Measurements from ENCODE around the gene ANKRD34B.
A peak's percentile ranks its signal among the peaks of the same experiment; 100 is the strongest.

Gene ANKRD34B

DNA sequence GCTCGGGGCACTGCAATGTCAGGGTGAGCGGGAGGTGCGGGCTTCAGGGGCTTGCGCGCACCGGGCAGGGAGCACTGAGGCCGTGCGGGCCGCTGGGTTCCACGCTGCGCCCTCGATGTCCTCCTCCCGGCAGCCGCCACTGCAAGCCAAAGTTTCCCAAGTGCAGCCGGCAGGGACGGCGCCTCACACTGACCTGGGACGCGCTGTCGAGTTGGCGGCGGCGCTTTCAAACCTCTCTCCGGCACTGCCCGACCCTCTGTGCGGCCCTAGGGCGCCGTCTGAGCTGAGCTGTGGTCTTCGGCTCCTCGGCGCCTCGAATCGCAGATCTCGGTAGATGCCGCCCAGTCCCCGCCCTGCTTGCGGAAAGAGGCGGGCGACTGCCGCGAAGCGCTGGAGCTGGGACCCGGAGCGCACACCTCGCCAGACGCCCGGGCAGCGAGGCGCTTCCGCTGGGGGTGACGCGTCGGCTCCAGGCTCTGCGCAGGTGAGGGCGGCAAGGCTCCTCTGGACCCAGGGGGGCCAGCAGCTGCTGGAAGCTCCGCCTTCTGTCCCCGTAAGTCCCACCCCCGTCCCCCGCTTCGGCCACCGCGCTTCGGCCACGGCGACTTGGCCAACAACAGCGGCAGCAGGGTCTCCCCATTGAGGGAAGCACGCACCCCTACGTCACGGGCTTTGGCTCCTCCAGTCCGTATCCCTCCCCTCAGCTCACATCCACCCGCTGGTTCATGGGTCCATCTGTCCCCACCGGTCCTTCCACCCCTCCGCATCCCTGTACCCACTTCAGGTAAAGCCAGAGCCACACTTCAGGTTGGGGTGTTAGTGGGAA is at the start of gene ANKRD34B:
Gene ANKRD34B (minus strand): TSS at position 320 of the 826 bp plus-strand sequence. CDS start 10,261 bp downstream, outside the sequence.
- Histone ChIP-seq H3K4me1 (ENCODE audit: insufficient read depth, low read length) (peaks cover 5% of the 10 kb centered on the region), H3K27me3 (ENCODE audit: insufficient read depth, low read length) (peaks cover 24% of the 10 kb centered on the region), H2AFZ (ENCODE audit: low read depth, low read length) (peak within 1 kb of the TSS; percentile 84), H3K36me3 (ENCODE audit: insufficient read depth, low read length) (no peaks in the 10 kb centered on the region), H3K9me3 (ENCODE audit: low read length) (peaks cover 3% of the 10 kb centered on the region), H3K4me3 (ENCODE audit: low read length) (peak within 1 kb of the TSS; percentile 42)

DNA sequence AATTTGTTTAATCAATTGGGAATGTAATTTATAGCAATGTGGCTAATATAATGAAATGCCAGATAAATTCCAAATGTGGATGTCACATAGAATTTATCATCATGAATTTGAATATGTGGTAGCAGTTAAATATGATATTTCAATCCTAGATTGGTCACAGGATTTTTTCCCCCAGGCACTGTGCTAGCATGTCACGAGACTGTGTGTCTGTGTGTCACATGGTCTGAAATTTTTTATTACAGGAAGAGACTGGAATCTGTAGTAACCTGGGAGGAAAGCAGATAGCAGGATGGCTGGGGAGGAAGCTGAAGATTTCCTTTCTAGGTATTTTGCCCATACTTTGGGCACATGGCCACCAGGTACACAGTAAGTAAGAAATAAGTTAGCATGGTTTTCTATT is 49.0 kb upstream of the ANKRD34B start:
- no peaks in the 10 kb centered on the region for H3K9me3 ChIP-seq (ENCODE audit: low read length)
- peaks cover 32% of the 10 kb centered on the region for H3K4me1 ChIP-seq (ENCODE audit: insufficient read depth, low read length)
- H2AFZ ChIP-seq (ENCODE audit: low read depth, low read length), result no peak overlapping the region
- no peaks in the 10 kb centered on the region for H3K27me3 ChIP-seq (ENCODE audit: insufficient read depth, low read length)
- no peak overlapping the region for H3K4me3 ChIP-seq (ENCODE audit: low read length)
- H3K36me3 ChIP-seq (ENCODE audit: insufficient read depth, low read length), result no peaks in the 10 kb centered on the region

DNA sequence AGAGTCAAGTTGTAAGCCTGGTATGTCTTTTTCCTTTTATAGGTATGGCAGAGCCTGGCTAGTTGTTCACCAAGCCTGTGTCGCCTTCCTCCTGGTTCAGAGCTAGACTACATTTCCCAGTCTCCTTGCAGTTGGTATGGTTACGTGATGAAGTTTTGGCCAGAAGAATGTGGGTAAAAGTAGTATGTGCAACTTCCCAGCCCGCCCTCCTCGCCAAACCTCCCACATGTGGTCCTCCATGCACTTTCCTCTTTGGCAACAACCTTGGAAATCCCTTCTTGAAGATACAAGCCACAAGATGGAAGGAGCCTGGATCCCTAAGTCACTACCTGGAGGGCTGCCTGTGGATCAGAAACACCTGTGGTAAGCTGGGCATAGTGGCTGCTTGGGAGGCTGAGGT is 48.4 kb upstream of the ANKRD34B start:
- Histone ChIP-seq H3K4me3 (ENCODE audit: low read length) (no peak overlapping the region), H3K9me3 (ENCODE audit: low read length) (no peaks in the 10 kb centered on the region), H3K36me3 (ENCODE audit: insufficient read depth, low read length) (no peaks in the 10 kb centered on the region), H3K4me1 (ENCODE audit: insufficient read depth, low read length) (peaks cover 33% of the 10 kb centered on the region), H2AFZ (ENCODE audit: low read depth, low read length) (no peak overlapping the region), H3K27me3 (ENCODE audit: insufficient read depth, low read length) (no peaks in the 10 kb centered on the region)

DNA sequence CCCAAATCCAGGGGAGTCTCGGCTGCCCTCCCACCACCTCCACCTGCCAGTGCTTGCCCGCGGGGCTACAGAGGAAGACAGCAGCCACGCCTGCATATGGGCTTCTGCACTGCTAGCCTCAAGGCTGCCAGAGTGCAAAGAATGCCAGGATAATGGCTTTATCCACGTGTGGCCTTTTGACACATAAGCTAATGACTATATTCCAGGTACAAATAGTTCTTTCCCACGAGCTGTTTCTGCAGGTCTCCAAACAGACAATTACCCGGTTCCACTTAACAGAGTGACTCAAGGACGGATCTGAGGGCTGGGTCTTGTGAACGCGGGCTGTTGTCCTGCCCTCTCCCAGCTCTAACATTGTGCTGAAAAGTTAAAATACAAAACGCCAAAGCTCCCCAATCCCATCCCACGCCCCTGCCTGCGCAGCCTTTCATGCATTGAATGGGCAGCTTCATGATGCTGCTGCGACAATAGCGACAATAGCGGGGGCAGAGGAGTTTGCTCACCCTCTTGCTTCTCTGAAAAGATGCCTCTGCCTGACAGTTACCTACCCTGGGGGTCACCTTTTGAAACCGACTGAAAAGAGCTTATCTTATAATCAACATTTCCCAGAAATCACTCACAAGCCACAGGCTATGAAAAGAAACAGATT is 45.3 kb upstream of the ANKRD34B start:
- Histone ChIP-seq H2AFZ (ENCODE audit: low read depth, low read length) (no peak overlapping the region), H3K4me3 (ENCODE audit: low read length) (peak overlapping the region; percentile 2), H3K9me3 (ENCODE audit: low read length) (peaks cover 1% of the 10 kb centered on the region), H3K36me3 (ENCODE audit: insufficient read depth, low read length) (no peaks in the 10 kb centered on the region), H3K27me3 (ENCODE audit: insufficient read depth, low read length) (no peaks in the 10 kb centered on the region), H3K4me1 (ENCODE audit: insufficient read depth, low read length) (peaks cover 33% of the 10 kb centered on the region)

DNA sequence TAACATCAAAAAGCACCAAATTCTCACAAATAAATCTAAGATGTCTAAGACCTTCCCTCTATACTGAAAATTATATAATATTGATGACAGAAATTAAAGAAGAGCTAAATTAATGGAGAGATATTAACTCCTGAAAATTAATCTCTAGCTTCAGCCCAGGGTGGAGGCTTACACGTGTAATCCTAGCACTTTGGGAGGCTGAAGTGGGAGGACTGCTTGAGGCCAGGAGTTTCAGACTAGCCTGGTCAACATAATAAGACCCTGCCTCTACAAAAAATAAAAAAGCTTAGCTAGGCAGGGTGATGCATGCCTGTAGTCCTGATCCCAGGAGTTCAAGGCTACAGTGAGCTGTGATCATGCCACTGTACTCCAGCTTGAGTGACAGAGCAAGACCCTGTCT is 39.6 kb upstream of the ANKRD34B start:
- Histone ChIP-seq H3K27me3 (ENCODE audit: insufficient read depth, low read length) (no peaks in the 10 kb centered on the region), H3K9me3 (ENCODE audit: low read length) (peaks cover 5% of the 10 kb centered on the region), H2AFZ (ENCODE audit: low read depth, low read length) (no peak overlapping the region), H3K4me3 (ENCODE audit: low read length) (no peak overlapping the region), H3K36me3 (ENCODE audit: insufficient read depth, low read length) (no peaks in the 10 kb centered on the region), H3K4me1 (ENCODE audit: insufficient read depth, low read length) (peaks cover 8% of the 10 kb centered on the region)

DNA sequence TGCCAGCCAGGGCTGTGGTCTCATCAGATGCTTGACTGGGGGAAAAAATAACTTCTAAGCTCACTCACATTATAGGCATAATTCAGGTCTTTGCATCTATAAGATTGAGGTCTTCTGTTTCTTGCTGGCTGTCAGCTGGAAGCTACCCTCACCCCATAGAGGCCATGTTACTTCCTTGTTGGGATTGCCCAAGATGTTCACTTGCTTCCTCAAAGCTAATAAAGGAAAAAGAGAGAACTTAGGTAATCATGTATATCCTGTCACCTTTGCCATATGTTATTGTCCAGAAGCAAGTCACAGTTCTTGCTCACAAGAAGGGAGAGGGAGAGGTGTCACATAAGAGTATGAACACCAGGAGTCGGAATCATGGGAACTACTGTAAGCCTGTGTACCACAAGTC is 38.7 kb upstream of the ANKRD34B start:
- no peaks in the 10 kb centered on the region for H3K36me3 ChIP-seq (ENCODE audit: insufficient read depth, low read length)
- H3K4me3 ChIP-seq (ENCODE audit: low read length), result no peak overlapping the region
- H3K9me3 ChIP-seq (ENCODE audit: low read length), result peaks cover 5% of the 10 kb centered on the region

DNA sequence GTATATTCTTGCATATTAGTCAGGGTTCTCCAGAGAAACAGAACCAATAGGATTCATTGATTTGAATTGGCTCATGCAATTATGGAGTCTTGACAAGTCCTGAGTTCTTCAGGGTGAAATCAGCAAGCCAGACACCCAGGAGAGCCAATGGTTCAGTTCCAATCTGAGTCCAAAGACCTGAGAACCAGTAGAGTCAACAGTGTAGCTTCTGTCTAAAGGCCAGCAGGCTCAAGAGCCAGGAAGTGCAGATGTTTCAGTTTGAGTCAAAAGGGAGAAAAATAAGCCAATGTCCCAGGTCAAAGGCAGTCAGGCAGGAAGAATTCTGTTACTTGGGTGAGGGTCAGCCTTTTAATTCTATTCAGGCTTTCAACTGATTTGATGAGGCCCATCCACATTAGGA is 37.8 kb upstream of the ANKRD34B start:
- H3K4me3 ChIP-seq (ENCODE audit: low read length), result no peak overlapping the region
- peaks cover 5% of the 10 kb centered on the region for H3K9me3 ChIP-seq (ENCODE audit: low read length)
- H3K36me3 ChIP-seq (ENCODE audit: insufficient read depth, low read length), result no peaks in the 10 kb centered on the region
- H3K4me1 ChIP-seq (ENCODE audit: insufficient read depth, low read length), result no peaks in the 10 kb centered on the region
- H2AFZ ChIP-seq (ENCODE audit: low read depth, low read length), result no peak overlapping the region
- H3K27me3 ChIP-seq (ENCODE audit: insufficient read depth, low read length), result no peaks in the 10 kb centered on the region

More for the DNA sequence above, 38.7 kb upstream of the ANKRD34B start:
- no peaks in the 10 kb centered on the region for H3K27me3 ChIP-seq (ENCODE audit: insufficient read depth, low read length)
- no peak overlapping the region for H2AFZ ChIP-seq (ENCODE audit: low read depth, low read length)
- H3K4me1 ChIP-seq (ENCODE audit: insufficient read depth, low read length), result no peaks in the 10 kb centered on the region

DNA sequence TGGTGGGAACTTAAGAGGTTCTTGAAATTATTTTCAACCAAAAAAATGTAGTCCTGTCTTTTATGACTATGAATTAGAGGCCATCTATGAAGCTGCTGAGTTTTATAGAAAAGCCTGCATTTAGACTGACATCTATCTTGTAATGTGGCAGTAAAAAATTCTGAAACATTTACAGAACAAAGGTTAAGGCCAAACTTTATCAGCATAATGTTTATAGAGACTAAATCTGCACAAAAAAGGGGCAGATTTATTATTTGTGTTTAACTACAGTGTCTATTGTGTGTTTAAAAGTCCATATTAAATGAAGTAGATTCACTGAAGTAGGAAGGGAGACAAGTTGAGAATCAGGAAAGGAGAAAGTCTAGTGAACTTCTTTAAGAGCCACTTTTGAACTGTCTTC is 37.3 kb upstream of the ANKRD34B start:
- Histone ChIP-seq H3K36me3 (ENCODE audit: insufficient read depth, low read length) (no peaks in the 10 kb centered on the region), H2AFZ (ENCODE audit: low read depth, low read length) (no peak overlapping the region)

DNA sequence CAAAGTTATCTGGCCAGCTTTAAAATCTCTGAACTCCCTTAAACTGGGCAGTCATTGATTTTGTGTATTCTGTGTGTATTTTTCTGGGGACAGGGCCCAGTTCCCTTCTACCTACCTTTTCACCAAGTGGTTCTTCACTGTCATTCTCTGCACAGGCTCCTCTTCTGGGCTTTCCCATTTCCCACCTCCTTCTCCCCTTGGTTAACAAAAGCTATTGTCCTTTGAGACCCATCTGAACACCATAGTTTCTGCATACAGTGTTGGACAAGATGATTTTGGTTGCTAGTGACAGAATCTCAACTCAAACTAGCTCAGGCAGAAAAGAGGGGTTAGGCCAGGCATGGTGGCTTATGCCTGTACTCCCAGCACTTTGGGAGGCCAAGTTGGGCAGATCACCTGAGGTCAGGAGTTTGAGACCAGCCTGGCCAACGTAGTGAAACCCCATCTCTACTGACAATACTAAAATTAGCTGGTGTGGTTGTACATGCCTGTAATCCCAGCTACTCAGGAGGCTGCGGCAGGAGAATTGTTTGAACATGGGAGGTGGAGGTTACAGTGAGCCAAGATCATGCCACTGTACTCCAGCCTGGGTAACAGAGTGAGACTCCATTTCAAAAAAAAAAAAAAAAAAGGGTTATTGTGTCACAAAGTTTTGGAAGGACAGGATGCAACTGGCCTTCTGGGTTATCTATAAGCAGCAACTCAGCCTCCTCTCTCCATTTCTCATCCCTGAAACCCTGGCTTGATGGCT is 31.0 kb upstream of the ANKRD34B start:
- no peaks in the 10 kb centered on the region for H3K9me3 ChIP-seq (ENCODE audit: low read length)
- no peak overlapping the region for H3K4me3 ChIP-seq (ENCODE audit: low read length)
- no peak overlapping the region for H2AFZ ChIP-seq (ENCODE audit: low read depth, low read length)
- H3K36me3 ChIP-seq (ENCODE audit: insufficient read depth, low read length), result no peaks in the 10 kb centered on the region
- H3K27me3 ChIP-seq (ENCODE audit: insufficient read depth, low read length), result no peaks in the 10 kb centered on the region
- peaks cover 2% of the 10 kb centered on the region for H3K4me1 ChIP-seq (ENCODE audit: insufficient read depth, low read length)

More for the DNA sequence above, 37.3 kb upstream of the ANKRD34B start:
- Histone ChIP-seq H3K9me3 (ENCODE audit: low read length) (peaks cover 5% of the 10 kb centered on the region), H3K4me1 (ENCODE audit: insufficient read depth, low read length) (no peaks in the 10 kb centered on the region), H3K4me3 (ENCODE audit: low read length) (no peak overlapping the region), H3K27me3 (ENCODE audit: insufficient read depth, low read length) (no peaks in the 10 kb centered on the region)

DNA sequence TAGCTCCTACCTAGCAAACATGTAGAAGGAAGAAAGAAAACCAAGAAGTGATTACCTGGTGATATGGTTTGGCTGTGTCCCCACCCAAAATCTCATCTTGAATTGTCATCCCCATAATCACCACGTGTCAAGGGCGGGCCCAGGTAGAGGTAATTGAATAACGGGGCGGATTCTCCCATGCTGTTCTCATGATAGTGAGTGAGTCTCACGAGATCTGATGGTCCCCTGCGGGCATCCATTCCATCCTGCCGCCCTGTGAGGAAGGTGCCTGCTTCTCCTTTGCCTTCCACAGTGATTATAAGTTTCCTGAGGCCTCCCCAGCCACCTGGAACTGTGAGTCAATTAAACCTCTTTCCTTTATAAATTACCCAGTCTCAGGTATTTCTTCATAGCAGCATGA is 27.4 kb upstream of the ANKRD34B start:
- Histone ChIP-seq H3K4me1 (ENCODE audit: insufficient read depth, low read length) (peaks cover 6% of the 10 kb centered on the region), H3K36me3 (ENCODE audit: insufficient read depth, low read length) (no peaks in the 10 kb centered on the region), H3K27me3 (ENCODE audit: insufficient read depth, low read length) (no peaks in the 10 kb centered on the region), H3K9me3 (ENCODE audit: low read length) (no peaks in the 10 kb centered on the region), H2AFZ (ENCODE audit: low read depth, low read length) (no peak overlapping the region), H3K4me3 (ENCODE audit: low read length) (no peak overlapping the region)

DNA sequence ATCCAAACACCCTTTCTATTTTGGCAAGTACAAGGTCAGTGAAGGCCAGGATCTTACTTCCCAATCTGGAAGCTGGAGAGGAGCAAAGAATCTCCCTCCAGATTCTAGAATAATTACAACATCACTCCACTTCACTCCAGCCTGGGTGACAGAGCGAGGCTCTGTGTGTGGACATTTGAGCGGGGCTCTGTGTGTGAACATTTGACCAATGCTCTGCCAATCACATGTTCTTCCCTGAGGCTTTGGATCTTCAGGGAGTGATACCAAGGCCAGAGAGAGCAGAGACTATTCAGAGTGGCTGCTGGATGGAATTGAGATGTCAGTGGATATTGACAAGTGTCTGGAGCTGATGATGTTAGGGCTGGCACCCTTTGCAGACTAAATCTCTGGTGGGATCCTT is 24.7 kb upstream of the ANKRD34B start:
- Histone ChIP-seq H3K4me1 (ENCODE audit: insufficient read depth, low read length) (peaks cover 6% of the 10 kb centered on the region), H3K27me3 (ENCODE audit: insufficient read depth, low read length) (no peaks in the 10 kb centered on the region), H3K9me3 (ENCODE audit: low read length) (no peaks in the 10 kb centered on the region), H3K36me3 (ENCODE audit: insufficient read depth, low read length) (no peaks in the 10 kb centered on the region), H3K4me3 (ENCODE audit: low read length) (no peak overlapping the region), H2AFZ (ENCODE audit: low read depth, low read length) (no peak overlapping the region)

DNA sequence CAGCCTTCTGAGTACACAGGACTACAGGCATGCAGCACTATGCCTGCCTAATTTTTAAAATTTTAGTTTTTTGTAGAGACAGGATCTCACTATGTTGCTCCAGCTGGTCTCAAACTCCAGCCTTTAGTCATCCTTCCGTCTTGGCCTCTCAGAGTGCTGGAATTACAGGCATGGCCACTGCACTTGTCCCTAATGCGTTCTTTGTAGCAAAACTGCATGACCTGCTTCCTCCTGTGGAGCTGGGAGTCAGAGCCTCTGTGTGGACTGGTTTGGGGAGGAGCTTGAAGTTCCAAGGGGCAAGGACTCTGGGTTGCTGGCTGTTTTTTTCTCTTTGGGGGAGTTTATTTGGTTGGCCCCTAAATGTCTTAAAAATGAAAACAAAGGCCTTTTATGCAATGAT is 22.7 kb upstream of the ANKRD34B start:
- no peaks in the 10 kb centered on the region for H3K9me3 ChIP-seq (ENCODE audit: low read length)
- no peak overlapping the region for H3K4me3 ChIP-seq (ENCODE audit: low read length)
- no peaks in the 10 kb centered on the region for H3K36me3 ChIP-seq (ENCODE audit: insufficient read depth, low read length)
- no peak overlapping the region for H2AFZ ChIP-seq (ENCODE audit: low read depth, low read length)
- H3K27me3 ChIP-seq (ENCODE audit: insufficient read depth, low read length), result no peaks in the 10 kb centered on the region
- H3K4me1 ChIP-seq (ENCODE audit: insufficient read depth, low read length), result peaks cover 6% of the 10 kb centered on the region

DNA sequence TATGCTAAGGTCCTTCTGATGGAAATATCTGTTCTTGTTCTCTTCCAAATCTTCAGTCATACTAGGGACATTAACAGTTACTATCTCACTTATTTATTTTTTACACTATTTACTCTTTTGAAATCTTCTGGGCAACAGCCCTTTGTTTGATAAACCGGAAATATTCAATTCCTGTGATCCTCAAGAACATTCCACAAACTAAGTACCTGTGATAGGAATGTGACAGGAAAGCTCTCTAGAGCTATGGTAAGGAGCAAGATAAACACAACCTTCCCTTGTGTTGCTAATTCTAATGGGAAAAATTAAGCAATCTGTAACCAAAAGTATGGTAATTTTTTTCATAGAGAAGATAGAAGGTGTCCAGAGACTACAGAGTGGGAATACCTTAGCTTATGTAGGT is 22.0 kb upstream of the ANKRD34B start:
- Histone ChIP-seq H3K4me1 (ENCODE audit: insufficient read depth, low read length) (peaks cover 6% of the 10 kb centered on the region), H2AFZ (ENCODE audit: low read depth, low read length) (no peak overlapping the region), H3K27me3 (ENCODE audit: insufficient read depth, low read length) (no peaks in the 10 kb centered on the region), H3K9me3 (ENCODE audit: low read length) (no peaks in the 10 kb centered on the region), H3K4me3 (ENCODE audit: low read length) (no peak overlapping the region), H3K36me3 (ENCODE audit: insufficient read depth, low read length) (no peaks in the 10 kb centered on the region)
